ENCODE measurements around the gene DMC1.

- no peak for TF ChIP-seq TCF7L2 (IDR thresholded peaks at IDR 0.05; ENCODE audit: low read depth, low read length)
- no peak for TF ChIP-seq REST (IDR thresholded peaks at IDR 0.05; ENCODE audit: insufficient read depth in 1 of 2, low read depth in 2 of 2, low read length in 1 of 2)
These were observed 39.2 kb upstream of the DMC1 start for GRCh38 chr22:38608992-38609750.
